ENCODE measurements around the gene NEMF. TPM values are rescaled to one million over a fixed set of nuclear protein-coding genes. Genes with fewer than 3 reads are reported as not detected.

Gene NEMF
- total RNA-seq, 4 donors from 2014 or later, result 31.3 to 95.2 (median 55.9) TPM

DNA sequence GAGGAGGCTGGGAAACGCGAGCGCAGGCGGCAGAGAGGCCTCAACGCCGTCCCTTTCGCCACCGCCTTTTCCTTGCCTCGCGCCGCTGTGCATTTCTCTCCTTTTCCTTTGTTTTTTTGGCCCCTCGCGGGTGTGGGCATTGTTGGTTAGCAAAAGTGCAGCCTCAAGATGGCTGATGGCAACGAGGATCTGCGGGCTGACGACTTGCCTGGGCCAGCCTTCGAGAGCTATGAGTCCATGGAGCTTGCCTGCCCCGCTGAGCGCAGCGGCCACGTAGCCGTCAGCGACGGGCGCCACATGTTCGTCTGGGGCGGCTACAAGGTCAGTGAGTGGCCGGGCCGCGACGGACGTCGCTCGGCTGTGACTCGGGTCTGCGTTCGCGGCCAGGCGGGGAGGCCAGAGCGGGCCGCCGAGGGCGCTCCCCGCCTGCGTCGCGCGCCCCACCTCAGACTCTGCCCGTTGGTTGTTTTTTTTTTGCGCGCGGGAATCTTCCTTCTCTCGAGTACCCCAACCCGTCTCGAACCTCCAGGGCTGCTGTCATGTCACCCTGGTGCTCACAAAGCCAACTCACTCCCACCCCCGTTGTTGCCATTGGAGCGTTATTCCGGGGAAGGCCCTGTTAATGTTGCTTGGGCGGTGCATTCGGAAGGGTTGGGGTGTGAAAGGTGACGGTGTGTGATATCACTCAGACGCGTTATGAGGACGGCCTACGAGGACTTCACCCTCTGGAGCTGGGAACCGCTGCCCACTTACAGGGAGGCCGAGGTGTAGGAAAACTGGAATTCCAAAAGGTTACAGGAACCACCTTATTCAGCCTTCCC is 84.1 kb downstream of the NEMF start:
- WGBS, 2 donors, result 0% methylated on average over 48 to 55 of the region's 67 CpGs
- peak in 1 of 2 donors; percentile 70 for DNase-seq (ENCODE audit: low spot score in 2 of 2)
- intact Hi-C loops (cut with DNase I; ENCODE audit: low total_unique reads), result loop anchor here (10.0 kb wide), 1 partner anchor 134 kb away; the partner anchor contains the start of gene DNAAF2
- peak overlapping the region; percentile 99 for H3K4me3 ChIP-seq (ENCODE audit: low read depth, poor library complexity, severe bottlenecking)
- TF ChIP-seq, protein P1, sequence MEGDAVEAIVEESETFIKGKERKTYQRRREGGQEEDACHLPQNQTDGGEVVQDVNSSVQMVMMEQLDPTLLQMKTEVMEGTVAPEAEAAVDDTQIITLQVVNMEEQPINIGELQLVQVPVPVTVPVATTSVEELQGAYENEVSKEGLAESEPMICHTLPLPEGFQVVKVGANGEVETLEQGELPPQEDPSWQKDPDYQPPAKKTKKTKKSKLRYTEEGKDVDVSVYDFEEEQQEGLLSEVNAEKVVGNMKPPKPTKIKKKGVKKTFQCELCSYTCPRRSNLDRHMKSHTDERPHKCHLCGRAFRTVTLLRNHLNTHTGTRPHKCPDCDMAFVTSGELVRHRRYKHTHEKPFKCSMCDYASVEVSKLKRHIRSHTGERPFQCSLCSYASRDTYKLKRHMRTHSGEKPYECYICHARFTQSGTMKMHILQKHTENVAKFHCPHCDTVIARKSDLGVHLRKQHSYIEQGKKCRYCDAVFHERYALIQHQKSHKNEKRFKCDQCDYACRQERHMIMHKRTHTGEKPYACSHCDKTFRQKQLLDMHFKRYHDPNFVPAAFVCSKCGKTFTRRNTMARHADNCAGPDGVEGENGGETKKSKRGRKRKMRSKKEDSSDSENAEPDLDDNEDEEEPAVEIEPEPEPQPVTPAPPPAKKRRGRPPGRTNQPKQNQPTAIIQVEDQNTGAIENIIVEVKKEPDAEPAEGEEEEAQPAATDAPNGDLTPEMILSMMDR (IDR thresholded peaks at IDR 0.05), result no peak
- TF ChIP-seq POLR2A (IDR thresholded peaks at IDR 0.05), result no peak

DNA sequence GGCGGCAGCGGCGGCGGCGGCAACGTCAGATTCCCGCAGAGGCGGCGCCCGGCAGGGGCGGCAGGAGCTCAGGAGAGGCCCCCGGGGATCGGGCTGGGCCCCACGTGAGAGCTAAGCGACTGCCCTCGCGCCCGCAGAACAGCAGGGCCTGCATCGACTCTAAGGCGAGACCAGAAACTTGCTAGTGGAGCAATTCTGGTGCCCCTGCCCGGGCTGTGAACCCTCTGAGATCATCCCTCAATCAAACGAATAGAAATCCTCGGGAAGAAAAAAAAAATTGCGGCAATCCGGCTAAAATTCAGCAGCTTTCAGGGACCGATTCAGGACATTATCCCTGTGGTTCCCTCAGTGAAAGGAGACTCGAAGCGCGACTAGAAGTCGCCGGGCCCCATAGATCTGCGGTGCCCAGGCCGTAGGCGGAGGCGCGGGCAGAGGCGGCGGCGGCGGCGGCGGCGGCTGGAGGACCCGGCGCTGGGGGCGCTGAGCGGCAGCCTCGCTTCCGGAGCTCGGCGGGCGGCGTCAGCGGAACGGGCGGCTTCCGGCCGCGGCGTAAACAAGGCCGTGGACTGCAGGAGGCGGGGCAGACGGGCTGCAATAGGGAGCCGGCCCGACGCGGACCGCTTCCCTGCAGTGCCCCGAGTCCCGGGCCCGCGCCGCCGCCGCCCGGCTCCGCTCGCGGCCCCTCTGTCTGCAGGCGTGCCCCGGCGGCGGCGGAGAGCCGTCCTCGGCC is 84.9 kb downstream of the NEMF start, which contains the start of gene KLHDC2:
Gene KLHDC2, plus strand, starts transcription at position 583 of the 730 bp plus-strand sequence. CDS start 316 bp downstream, outside the sequence.
- TF ChIP-seq POLR2A (IDR thresholded peaks at IDR 0.05), result peak in 1 of 2 donors; percentile 87
- TF ChIP-seq, protein P1 (IDR thresholded peaks at IDR 0.05), result no peak
- peak; percentile 82 to 97 for DNase-seq (ENCODE audit: low spot score in 2 of 2)
- WGBS, 2 donors, result 1% methylated on average over 38 to 70 of the region's 86 CpGs
- intact Hi-C loops (cut with DNase I; ENCODE audit: low total_unique reads), result loop anchor here (10.0 kb wide), 1 partner anchor 133 kb away; the partner anchor contains the start of gene DNAAF2
- peak within 1 kb of the TSS; percentile 99 for H3K4me3 ChIP-seq (ENCODE audit: low read depth, poor library complexity, severe bottlenecking)

DNA sequence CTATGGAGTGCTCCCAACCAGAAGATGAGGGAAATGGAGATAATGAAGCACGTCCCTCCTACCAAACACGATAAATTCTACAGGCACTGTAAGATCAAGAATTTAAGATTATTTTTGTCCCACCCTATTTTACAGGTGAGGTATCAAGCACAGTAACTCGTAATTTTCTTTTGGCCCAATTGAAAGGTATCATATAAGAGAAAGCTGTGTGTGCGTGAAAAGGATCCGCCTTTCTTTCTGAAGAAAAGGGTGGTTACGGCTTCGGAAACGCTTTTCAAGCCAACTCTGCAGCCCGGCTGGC is 85.4 kb downstream of the NEMF start:
- intact Hi-C loops (cut with DNase I; ENCODE audit: low total_unique reads), result loop anchor here (10.0 kb wide), 1 partner anchor 132 kb away; the partner anchor contains the start of gene DNAAF2
- H3K4me3 ChIP-seq (ENCODE audit: low read depth, poor library complexity, severe bottlenecking), result peak overlapping the region; percentile 99
- no peak for DNase-seq (ENCODE audit: low spot score in 2 of 2)
- 0% methylated on average over 9 of the region's 9 CpGs for WGBS, 2 donors
- no peak for TF ChIP-seq POLR2A (IDR thresholded peaks at IDR 0.05)
- TF ChIP-seq, protein P1 (IDR thresholded peaks at IDR 0.05), result no peak

DNA sequence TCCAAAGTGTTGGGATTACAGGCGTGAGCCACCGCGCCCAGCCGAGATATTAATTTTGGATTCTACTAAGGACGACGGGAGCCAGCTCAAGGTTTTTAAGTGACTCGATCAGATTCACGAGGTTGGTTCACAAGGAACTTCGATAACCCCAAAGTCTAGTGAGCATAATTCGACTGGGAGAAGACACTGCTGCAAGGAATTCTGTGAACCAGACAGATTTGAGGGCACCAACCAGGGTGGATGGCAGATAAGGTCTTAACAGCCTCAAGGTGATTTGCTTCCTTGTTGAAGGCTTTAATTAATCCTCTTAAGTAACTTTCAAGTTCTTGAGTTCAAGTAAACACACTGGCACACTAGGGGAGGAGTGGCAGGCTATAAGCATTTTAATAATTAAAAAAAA is 85.7 kb downstream of the NEMF start:
- no peak overlapping the region for H3K4me3 ChIP-seq (ENCODE audit: low read depth, poor library complexity, severe bottlenecking)
- 54 to 62% methylated on average over 10 of the region's 10 CpGs for WGBS, 2 donors
- no peak for DNase-seq (ENCODE audit: low spot score in 2 of 2)
- TF ChIP-seq, protein P1 (IDR thresholded peaks at IDR 0.05), result no peak
- no peak for TF ChIP-seq POLR2A (IDR thresholded peaks at IDR 0.05)
- intact Hi-C loops (cut with DNase I; ENCODE audit: low total_unique reads), result loop anchor here (10.0 kb wide), 1 partner anchor 132 kb away; the partner anchor contains the start of gene DNAAF2

DNA sequence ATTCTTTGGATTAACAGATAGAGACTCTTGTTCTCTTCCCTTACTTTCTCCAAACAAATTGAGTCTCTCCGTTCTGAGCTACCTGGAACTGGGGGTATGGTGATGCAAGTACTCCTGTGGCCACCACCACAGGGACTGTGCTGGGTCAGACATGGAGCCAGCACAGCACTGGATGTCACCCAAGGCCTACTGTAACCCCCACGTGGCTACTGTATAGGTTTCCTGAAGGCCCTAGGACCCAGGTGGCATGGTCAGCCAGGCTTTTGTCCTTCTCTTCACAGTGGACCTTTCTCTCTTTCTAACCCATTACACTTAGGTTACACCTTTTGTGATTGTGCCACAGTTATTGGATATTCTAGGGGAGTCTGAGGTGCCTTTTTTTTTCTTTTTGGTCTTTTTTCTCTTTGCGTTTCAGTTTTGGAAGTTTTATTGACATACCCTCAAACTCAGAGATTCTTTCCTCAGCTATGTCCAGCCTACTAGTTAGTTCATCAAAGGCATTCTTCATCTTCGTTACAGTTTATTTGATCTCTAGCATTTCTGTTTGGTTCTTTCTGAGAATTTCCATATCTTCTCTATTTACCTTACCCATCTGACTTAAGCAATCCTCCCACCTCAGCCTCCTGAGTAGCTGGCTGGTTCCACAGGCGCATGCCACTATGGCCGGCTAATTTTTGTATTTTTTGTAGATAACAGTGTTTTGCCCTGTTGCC is 90.6 kb downstream of the NEMF start:
- intact Hi-C loops (cut with DNase I; ENCODE audit: low total_unique reads), result loop anchor here (10.0 kb wide), 1 partner anchor 127 kb away; the partner anchor contains the start of gene DNAAF2
- 88 to 89% methylated on average over 6 of the region's 6 CpGs for WGBS, 2 donors
- no peak overlapping the region for H3K4me3 ChIP-seq (ENCODE audit: low read depth, poor library complexity, severe bottlenecking)
- TF ChIP-seq, protein P1 (IDR thresholded peaks at IDR 0.05), result no peak
- no peak for TF ChIP-seq POLR2A (IDR thresholded peaks at IDR 0.05)
- no peak for DNase-seq (ENCODE audit: low spot score in 2 of 2)
